ENCODE measurements around the gene PORCN. TPM values are rescaled to one million over a fixed set of nuclear protein-coding genes. Genes with fewer than 3 reads are reported as not detected.

Gene PORCN
- total and polyA plus RNA-seq, 9 of the 15 experiments (the other 6 are each of a cell fraction or from before 2014, with no cell fraction given) = 0.34 to 5.1 (median 2.8) TPM

GRCh38 chrX:48521353-48522243, 12.8 kb downstream of the PORCN start, which contains the start of gene EBP (continued):
- TF ChIP-seq GTF2F1 (IDR thresholded peaks at IDR 0.05; ENCODE audit: low read depth, low read length) = peak; percentile 84
- peak; percentile 73 for TF ChIP-seq NEUROD1 (IDR thresholded peaks at IDR 0.05; ENCODE audit: borderline replicate concordance, low read depth, low read length, partially characterized antibody)
- TF ChIP-seq FOXM1 (IDR thresholded peaks at IDR 0.05; ENCODE audit: low read depth) = 0 out of 2 replicates have a peak, but pooled peaks have one; percentile 23
- TF ChIP-seq FOXM1 (CRISPR knock-in tag; IDR thresholded peaks at IDR 0.05; ENCODE audit: low read depth) = no peak
- peak; percentile 74; the same call in 1 of the 2 replicates for TF ChIP-seq POLR2H (tag; IDR thresholded peaks at IDR 0.05; ENCODE audit: low read depth)
- peak in 1 of 3 experiments; percentile 85; a peak in 2 of 6 replicates for TF ChIP-seq ZBTB11 (CRISPR knock-in tag; IDR thresholded peaks at IDR 0.05)
- peak; percentile 67 for TF ChIP-seq CHD2 (IDR thresholded peaks at IDR 0.05; ENCODE audit: low read depth, low read length)
- TF ChIP-seq ZBTB33 (CRISPR knock-in tag; IDR thresholded peaks at IDR 0.05) = no peak
- peak; percentile 77 to 80 for TF ChIP-seq NRF1 (conservative IDR thresholded peaks at IDR 0.05 in 1 of 2, IDR thresholded peaks at IDR 0.05 in 1 of 2)
- TF ChIP-seq DPF2 (IDR thresholded peaks at IDR 0.05) = peak; percentile 74; the same call in 1 of the 2 replicates
- no peak for TF ChIP-seq ATF1 (CRISPR knock-in tag; IDR thresholded peaks at IDR 0.05)
- TF ChIP-seq ATF1 (tag; IDR thresholded peaks at IDR 0.05) = peak; percentile 55
- no peak for TF ChIP-seq U2AF2 (optimal IDR thresholded peaks at IDR 0.05; ENCODE audit: low read depth, low read length)
- 0 out of 2 replicates have a peak, but pooled peaks have one; percentile 4 for TF ChIP-seq PKNOX1 (IDR thresholded peaks at IDR 0.05)
- TF ChIP-seq TAF1 (IDR thresholded peaks at IDR 0.05; ENCODE audit: control insufficient read depth, extremely low read depth, insufficient read depth, low read length, severe bottlenecking) = peak; percentile 72
- peak; percentile 45 for TF ChIP-seq CXXC5 (CRISPR knock-in tag; IDR thresholded peaks at IDR 0.05)
- peak; percentile 69 for TF ChIP-seq L3MBTL2 (IDR thresholded peaks at IDR 0.05)
- TF ChIP-seq HES1 (IDR thresholded peaks at IDR 0.05; ENCODE audit: low read depth) = peak; percentile 88
- no peak for TF ChIP-seq HIVEP1 (CRISPR knock-in tag; IDR thresholded peaks at IDR 0.05)
- TF ChIP-seq NFRKB (IDR thresholded peaks at IDR 0.05; ENCODE audit: low read depth) = 0 out of 2 replicates have a peak, but pooled peaks have one; percentile 56
